ENCODE data around the gene SMIM14.

- TF ChIP-seq POLR2A (IDR thresholded peaks at IDR 0.05) = no peak
- no peak for TF ChIP-seq CTCF (IDR thresholded peaks at IDR 0.05 in 4 of 5, conservative IDR thresholded peaks at IDR 0.05 in 1 of 5)
Observed at GRCh38 chr4:39649639-39650265, 11.1 kb upstream of the SMIM14 start.

Measured in gastrocnemius medialis (tissue), 4 donors.